Stimulated activated CD4-positive, alpha-beta T cell treated with anti-CD3 and anti-CD28 coated beads, Interleukin-15, amount 100 ng/mL, for 1 hour (primary cell): ENCODE data around the gene ILK.

Experiments used
- DNase-seq, 2 donors: peaks; one replicate each; pipeline ENCODE4 v3.0.0-alpha.2; 2020; ENCODE audit warnings: low read depth in 1 of 2, low spot score in 1 of 2

The ILK gene

GRCh38 chr11:6619004-6619745 is 15.6 kb downstream of the ILK start, which contains the start of gene TPP1:
Gene TPP1, minus strand, starts transcription at chr11:6619422. Its CDS starts 22 bp downstream, at chr11:6619400.
- DNase-seq = peak; percentile 71 to 80

DNA sequence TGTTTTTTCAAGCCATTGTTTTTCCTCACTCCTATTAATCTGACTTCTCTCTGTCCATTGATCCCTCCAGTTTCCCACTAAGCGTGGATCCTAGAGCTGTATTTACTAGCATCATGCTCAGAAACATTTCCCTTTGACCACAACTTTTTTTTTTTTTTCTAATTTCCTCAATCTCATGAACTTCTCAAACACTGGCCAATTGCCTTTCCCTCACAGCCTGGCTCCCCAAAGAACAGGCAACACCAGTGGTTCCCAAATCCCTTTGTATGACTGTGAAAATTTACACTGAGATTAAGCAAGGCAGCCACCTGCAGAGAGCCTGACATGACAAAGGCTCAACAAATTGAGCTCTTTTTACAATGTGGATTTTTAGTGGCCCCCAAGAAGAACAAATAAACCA is 17.1 kb downstream of the ILK start:
- no peak for DNase-seq

- no peak for DNase-seq
These were observed 18.2 kb downstream of the ILK start for GRCh38 chr11:6621711-6622211.

GRCh38 chr11:6622261-6623171 is 18.9 kb downstream of the ILK start:
- DNase-seq = no peak

DNA sequence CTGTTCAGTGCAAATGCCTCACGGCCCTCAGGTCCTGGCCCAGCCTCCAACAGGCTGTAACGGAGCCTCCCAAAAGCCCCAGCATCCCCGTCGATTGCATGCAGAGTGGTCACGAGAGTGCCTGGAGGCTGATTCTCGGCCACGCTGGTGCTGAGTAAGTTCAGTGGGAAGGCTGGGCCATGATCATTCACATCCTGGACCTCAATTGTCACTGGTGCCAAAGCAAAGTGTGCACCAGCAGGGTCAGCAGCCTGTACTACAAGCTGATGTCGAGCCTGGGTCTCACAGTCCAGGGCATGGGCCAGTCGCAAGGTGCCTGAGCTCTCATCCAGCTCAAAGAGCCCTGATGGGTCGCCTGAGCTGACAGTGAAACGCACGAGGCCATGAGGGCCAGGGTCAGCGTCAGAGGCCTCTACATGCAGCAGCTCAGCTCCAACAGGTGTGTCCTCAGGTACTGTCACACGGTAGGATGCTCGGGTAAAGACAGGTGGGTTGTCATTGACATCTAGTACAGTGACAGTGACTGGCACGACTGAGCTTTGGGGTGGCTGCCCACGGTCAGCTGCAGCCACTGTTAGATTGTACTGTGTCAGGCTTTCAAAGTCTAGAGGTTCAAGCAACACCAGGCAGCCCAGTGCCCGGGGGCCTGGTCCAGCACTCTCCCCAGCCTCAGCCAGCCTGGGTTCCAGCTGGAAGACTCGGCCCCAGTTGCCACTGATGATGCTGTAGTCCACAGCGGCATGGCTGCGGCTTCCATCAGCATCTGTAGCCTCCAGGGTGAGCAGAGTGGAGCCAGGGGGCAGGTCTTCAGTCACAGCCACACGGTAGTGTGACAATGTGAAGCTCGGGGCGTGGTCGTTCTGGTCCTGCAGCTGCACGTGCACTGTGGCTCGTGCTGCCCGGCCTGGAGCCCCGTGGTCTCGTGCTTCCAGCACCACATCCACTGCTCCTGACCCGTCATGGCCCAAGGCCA is 20.1 kb downstream of the ILK start:
- no peak for DNase-seq

GRCh38 chr11:6625156-6625831 is 21.7 kb downstream of the ILK start:
- DNase-seq = no peak

DNA sequence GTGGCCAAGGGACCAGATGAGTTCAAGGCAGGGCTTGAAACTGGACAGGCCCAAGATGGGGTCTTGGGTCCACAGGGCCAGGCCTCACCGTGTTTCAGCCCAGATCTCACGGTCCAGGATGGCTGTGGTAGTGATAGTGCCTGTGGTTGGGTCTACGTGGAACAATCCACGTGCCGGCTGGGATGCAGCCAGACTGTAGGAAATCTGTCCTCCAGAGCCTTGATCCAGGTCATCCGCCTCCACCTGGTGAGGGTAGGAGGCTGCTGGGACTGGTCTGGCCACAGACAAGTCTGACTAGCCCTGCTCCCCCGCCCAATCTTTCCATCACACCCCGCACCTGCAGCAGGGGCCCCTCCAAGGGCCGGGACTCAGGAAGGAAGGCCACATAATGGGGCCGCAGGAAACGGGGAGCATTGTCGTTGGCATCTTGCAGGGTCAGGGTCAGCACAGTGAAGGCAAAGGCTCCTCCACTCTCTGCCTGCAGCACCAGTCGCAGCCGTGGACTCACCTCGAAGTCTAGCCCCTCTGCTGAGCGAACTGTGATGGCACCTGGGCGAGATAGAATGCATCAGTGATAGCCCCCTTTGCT is 22.4 kb downstream of the ILK start:
- no peak for DNase-seq

DNA sequence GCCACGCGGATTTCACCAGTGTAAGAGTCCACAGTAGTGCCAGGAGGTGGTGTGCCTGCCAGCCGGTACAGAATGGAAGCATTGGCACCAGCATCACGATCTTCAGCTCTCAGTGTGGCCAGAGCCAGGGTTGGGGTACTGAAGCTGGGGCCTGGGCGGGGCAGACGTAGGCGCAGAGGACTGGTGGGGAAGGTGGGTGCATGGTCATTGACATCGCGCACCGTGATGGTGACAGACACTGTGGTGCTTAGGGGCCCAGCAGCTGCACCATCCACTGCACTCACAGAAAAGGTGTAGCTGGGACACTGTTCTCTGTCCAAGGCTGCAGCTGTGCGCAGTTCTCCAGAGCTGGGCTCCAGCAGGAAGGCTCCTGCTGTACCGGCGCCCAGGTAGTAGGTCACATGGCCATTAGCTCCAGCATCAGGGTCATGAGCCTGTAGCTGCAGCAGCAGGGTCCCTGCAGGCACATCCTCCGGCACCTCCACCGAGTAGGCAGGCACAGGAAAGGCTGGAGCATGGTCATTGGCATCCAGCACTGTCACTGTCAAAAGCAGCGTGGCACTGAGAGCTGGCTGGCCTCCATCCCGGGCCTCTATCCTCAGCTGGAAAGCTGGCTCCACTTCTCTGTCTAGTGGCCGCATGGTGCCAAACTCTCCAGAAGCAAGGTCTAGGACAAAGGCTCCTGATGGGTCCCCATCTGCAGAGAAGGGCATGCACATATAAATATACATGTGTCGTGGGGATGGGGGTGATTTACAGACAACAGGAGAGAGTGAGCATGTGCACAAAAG is 23.6 kb downstream of the ILK start:
- DNase-seq = no peak

DNA sequence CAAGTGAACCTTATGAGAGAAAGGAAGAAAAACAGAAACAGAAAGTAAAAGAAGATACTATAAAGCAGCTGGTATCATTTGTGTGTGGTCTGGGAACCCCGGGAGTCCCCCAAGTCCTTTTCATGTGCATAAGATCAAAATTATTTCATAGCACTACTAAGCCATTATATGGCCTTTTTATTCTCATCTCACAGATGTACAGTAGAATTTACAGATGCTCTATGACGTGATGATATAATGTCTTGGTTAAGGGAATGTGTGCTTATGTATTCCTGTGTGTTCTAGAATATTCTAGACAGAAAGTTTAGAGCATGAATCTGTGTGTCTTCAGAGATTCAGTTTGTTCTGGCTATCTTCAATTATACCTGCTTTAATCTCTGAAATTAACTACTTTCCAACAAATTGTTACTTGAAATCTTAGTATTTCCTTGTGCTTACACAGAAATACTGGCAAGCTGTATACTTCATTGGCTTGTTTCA is 24.2 kb downstream of the ILK start:
- DNase-seq = no peak

DNA sequence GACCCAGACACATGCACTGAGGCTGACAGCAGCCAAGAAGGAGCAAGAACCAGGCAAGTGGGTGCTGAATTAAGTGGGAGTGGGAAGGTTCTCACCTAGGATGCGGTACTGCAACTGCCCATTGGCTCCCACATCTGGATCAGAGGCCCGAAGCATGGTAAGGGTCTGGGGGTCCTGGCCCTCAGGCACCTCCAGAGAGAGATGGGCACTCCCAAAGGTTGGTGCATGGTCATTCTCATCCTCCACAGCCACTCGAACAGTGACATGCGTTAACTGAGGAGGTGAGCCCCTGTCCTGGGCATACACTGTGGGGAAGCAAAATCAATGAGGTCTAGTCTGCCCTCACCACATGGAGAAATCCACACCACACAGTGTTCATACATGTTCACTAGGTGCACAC is 25.0 kb downstream of the ILK start:
- no peak for DNase-seq

- DNase-seq = no peak
These were observed 26.0 kb downstream of the ILK start for GRCh38 chr11:6629573-6629891.

- DNase-seq = no peak
These were observed 26.5 kb downstream of the ILK start for GRCh38 chr11:6629892-6630631.

- no peak for DNase-seq
These were observed 27.2 kb downstream of the ILK start for GRCh38 chr11:6630632-6631291.

GRCh38 chr11:6631361-6631890 is 27.9 kb downstream of the ILK start:
- DNase-seq = no peak

DNA sequence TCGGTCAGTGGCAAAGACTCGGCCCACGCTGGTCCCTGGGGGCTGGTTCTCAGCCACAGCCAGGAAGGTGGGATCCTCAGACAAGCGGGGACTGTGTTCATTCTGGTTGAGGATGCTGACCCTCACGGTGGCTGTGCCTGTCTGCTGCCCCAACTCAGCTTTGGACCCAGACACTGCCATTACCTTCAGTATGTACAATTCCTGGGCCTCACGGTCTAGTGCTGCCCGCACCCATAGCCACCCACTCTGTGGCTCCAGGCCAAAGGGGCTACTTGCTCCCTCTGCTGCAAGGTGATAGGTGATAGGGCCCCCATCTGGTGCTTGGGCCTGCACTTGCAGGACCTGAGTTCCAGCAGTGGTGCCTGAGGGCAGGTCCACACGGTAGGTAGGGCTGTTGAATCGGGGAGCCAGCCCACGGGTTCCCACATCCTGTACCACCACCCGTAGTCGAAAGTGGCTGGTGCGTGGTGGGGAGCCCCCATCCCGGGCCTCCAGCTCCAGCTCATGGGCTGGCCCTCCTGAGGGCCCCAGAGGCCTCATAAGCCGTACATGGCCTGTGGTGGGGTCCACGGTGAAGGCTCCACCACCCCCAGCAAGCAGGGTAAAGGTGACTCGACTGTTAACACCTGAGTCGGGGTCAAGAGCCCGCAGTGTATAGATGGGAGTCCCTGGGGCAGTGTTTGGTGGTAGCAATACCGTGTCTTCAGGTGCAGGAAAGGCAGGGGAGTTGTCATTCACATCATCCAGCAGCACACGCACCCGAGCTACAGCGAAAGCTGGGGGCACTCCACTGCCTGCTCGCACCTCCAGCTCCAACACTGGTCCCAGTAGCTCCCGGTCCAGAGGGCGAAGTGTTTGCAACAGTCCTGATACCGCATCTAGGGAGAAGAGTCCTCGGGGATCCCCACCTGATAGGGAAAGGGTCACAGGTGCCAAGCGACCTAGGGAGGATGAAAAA is 28.8 kb downstream of the ILK start:
- no peak for DNase-seq
